Stimulated activated CD8-positive, alpha-beta memory T cell treated with anti-CD3 and anti-CD28 coated beads, Interleukin-7, amount 100 ng/mL, for 48 hours (primary cell): ENCODE measurements around the gene RFX3.

Experiments
- DNase-seq, 2 donors: peaks; one replicate each; pipeline ENCODE4 v3.0.0-alpha.2; 2020; ENCODE audit warnings: low read depth in 1 of 2; ENCODE audit errors: extremely low read depth in 1 of 2

The RFX3 gene

DNA sequence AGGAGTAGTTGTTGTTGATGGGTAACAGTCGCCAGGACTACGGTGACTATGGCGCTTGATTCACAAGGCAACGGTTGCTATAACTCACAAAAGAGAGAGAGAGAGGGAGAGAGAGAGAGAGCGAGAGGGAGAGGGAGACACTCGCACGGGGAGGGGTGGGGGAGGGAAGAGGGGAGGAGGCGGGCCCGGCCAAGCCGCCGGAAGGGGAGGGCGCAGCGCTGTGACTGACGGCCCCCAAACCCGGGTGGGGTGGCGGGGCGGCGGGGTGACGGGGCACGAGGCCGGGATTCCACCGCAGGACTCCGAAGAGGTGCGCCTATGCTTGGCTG, at the start of gene RFX3:
TSS of gene RFX3 (minus strand) at position 166 of the 329 bp plus-strand sequence. CDS start 130,413 bp downstream, outside the sequence.
- peak; percentile 85 to 88 for DNase-seq

GRCh38 chr9:3571500-3571899, 45.7 kb upstream of the RFX3 start:
- no peak for DNase-seq

- no peak for DNase-seq
These were observed 43.7 kb upstream of the RFX3 start for GRCh38 chr9:3569529-3569928.

- no peak for DNase-seq
These were observed 42.2 kb upstream of the RFX3 start for GRCh38 chr9:3567988-3568387.

DNA sequence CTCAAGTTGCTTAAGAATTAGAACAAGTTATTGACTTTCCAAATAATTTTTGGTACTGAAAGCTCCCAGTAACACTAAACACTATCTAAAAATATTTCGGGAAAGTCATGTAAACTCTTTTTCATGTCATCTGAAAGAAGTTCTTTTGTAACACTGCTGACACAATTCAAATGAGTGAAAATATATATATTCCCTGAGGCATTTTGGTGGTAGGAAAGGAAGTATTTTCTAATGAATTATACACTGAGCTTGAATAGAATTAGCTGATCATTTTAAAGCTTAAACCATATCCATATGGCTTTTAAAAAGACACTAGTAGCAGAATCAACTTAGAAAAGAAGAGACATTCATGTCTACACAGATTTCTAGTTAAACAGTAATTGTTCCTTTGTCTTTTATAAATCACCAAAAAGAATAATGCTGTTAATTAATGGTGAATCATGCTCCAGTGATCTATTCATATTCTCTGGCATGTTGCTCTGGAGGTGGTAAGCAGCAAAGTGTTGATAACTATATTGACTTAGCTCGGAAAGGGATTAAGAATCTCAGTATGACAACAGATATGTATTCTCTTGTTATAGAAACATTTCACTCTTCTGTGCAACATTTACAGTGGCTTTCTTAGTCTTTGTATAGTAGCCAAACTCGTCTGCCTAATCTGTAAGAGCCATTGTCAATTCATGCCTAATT, 27.4 kb upstream of the RFX3 start:
- no peak for DNase-seq

GRCh38 chr9:3549225-3549624, 23.4 kb upstream of the RFX3 start:
- DNase-seq = no peak

GRCh38 chr9:3548648-3549047, 22.8 kb upstream of the RFX3 start:
- no peak for DNase-seq

GRCh38 chr9:3541206-3541605, 15.4 kb upstream of the RFX3 start:
- DNase-seq = no peak

- no peak for DNase-seq
These were observed 9.0 kb upstream of the RFX3 start for GRCh38 chr9:3534614-3535404.

GRCh38 chr9:3532158-3532557, 6.4 kb upstream of the RFX3 start:
- DNase-seq = no peak

- DNase-seq = peak; percentile 26 to 58
These were observed 2.6 kb upstream of the RFX3 start for GRCh38 chr9:3528451-3528850.

- peak in 1 of 2 donors; percentile 8 for DNase-seq
These were observed 1.5 kb upstream of the RFX3 start for GRCh38 chr9:3526997-3527940.

DNA sequence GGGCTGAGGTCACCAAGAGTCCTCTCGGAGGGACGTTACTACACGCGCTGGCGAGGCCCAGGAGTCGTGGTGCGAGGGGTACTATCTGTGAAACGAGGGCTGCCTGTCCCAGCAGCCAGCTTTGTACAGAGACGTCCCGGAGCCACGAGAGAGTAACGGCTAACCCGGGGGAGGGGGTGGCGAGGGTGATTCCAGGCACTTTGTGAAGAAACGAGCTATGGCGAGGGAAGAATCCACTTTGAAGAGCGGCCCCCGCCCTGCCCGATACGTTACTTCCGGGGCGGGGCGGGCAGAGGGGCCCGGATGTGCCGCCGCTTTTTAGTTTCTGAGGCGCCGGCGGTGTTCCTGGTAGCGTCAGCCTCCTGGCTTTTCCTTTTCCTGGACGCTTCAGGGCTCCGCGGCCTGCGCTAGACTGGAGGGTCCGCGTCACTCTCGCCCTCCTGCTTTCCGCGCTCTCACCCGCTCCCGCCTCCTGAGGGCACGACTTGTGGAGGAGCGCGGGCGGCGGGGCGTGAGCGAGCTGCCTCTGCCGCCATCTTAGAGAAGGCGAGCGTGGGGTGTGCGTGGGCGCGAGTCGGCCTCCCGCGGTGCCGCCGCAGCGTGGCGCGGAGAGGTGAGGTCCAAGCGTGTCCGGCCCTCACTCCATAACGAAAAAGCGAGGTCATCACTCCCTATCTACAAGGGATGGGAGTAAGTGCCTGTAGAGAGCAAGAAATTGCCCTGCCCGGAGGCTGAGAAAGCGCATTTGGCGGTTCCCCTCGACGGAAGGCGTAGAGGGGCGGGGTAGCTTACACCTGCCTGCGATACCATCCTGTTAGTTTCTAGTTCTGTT, 580 bp upstream of the RFX3 start:
- DNase-seq = peak; percentile 73 to 76

DNA sequence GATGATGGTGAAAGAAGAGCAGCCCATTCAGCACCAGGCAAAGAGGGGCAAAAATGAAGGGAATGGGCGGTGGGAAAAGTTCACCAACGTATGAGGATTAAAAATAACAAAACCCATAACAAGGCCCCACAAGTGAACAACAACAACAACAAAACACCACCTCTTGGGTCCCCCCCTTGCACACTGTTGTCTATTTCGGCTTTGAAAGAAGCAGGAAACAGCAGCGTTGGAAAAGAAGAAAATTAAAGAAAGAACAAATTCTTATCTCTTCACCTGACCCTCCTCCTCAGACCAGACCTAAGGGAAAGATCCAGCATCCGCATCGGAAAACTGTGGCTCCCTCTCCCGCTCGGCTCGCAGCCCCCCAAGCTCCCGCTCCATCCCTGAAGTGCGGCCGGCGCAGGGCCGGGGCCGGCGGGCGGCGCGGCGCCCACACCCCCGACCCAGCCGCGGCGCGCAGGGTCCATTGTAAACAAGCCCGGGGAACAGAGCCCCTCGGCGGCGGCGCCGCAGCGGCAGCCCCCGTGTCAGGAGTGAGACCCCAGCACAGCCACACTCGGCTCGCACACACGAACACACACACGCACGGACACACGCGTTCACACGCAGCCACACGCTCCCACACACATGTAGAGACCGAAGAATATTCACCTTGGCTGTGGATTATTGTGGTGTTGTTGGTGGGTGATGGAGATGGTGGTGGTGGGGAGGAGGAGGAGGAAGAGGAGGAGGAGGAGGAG, 535 bp downstream of the RFX3 start:
- DNase-seq = peak in 1 of 2 donors; percentile 1

DNA sequence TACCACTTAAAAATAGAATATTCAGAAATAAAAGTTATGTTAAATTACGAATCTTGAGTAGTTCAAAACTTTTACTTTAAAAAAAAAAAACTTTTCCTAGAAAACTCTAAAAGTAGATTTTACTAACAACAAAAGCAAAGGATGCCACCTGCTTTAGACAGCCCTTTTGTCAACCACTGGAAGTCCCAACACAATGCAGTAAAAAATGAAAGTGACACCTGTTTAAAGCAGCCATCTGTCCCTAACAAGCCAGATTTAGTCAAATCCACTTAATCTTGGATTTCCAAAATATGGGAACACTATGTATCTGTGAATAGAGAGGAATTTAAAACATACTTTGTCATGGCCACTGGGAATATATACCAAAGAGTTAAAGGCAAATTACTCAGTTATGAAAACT, 3.8 kb downstream of the RFX3 start:
- DNase-seq = no peak

DNA sequence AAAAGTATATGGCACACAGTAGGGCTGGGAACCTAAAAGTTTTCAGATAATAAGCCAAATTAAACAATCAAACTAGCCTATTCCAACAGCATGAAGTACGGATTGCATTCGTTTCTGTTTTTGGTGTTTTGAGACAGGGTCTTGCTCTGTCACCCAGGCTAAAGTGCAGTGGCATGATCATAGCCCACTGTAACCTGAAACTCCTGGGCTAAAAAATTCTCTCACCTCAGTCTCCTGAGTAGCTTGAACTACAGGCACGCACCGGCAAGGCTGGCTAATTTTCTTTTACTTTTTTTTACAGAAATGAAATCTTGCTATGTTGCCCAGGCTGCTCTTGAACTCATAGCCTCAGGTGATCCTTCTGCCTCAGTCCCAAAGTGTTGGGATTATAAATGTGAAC, 5.2 kb downstream of the RFX3 start:
- DNase-seq = no peak

- no peak for DNase-seq
These were observed 8.3 kb downstream of the RFX3 start for GRCh38 chr9:3517377-3518048.

GRCh38 chr9:3516667-3517330, 9.0 kb downstream of the RFX3 start:
- no peak for DNase-seq

DNA sequence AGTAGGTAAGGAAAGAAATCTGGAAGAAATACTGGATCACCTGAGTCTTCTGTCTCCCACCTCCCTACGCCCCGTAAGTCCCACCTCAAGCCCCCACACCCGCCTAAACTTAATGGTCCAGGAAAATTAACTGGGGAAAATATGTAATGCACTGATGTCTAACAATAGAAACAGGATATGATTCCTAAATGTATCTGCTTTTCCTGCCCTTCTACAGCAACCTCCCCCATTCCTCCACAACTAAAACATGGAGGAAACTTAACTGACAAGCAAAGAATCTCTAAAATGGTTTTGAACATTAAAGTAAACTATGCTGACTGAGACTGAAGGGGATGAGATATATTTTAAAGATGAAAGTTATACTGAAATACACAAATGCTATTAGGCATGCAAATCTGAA, 10.4 kb downstream of the RFX3 start:
- DNase-seq = no peak
